Suppressor macrophage treated with lipopolysaccharide for 1 hour (primary cell): ENCODE data around the gene SYNGR1.

Experiments
- DNase-seq, 3 donors: peaks; one replicate each; pipeline ENCODE4 v3.0.0-alpha.2; 2020 to 2022

SYNGR1 gene, protein sequence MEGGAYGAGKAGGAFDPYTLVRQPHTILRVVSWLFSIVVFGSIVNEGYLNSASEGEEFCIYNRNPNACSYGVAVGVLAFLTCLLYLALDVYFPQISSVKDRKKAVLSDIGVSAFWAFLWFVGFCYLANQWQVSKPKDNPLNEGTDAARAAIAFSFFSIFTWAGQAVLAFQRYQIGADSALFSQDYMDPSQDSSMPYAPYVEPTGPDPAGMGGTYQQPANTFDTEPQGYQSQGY

DNA sequence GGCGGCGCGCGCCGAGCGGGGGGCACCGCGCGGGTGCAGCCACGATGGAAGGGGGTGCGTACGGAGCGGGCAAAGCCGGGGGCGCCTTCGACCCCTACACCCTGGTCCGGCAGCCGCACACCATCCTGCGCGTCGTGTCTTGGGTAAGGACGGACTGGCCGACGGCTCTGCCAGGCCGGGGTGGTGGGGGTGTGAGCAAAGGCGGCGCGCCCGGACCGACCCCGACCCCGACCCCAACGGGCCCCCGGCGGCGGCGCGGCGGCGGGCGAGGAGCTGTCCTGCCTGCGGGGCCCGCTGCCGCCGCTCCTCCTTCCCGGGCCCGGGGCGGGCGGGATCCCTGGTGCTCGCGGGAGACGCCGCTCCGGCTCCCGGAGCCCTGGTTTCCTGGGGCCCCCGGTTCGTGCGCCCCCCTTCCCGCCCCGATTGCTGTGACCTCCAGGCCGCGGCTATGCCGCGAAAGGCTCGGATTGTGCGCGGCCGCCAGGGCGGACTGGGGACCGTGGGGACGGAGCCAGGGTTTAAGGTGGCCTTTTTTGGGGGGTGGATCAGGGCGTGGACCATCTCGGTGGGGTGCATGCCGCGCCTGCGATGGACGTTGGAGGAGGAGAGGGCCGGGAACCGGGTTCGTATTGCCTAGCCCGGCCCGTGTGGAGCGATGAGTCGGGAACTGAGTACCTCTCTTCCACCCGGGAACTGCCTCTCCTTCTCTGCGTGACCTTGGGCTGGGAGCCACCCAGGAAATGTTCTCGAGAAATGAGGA lies at the start of gene SYNGR1:
SYNGR1 (plus strand) TSS at position 25 of the 760 bp plus-strand sequence; CDS start at position 45, 20 bp downstream.
- peak in 2 of 3 donors; percentile 21 to 55 for DNase-seq

DNA sequence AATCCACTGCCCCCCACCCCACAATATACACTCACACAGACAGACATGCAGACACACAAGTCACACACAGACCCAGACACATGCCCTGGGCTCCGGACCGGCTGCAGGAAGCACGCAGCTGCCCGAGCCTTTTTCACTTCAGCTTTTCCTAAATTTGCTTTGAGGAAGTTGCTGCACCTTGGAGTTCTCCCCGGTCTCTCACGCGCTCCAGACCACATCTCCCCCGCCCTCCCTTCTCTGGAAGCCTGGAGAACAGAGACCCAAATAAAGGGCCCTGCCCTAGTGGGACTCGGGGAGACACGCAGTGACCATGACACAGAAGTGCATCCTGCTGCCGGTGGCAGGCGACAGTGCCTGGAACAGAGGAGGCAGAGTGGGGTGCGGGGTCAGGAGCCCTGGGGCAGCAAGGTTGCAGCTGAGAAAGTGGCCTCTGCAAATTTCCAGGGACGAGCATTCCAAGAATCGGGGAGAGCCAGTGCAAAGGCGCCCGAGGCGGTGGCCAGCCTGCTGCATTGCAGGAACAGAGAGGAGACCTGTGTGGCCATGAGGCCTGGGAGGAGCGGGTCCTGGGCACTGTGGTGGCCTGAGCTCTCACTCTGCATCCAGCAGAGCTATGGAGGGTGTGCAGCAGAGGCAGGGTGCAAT lies 49.5 kb upstream of the SYNGR1 start:
- DNase-seq: peak; percentile 72 to 83 (median 82)

DNA sequence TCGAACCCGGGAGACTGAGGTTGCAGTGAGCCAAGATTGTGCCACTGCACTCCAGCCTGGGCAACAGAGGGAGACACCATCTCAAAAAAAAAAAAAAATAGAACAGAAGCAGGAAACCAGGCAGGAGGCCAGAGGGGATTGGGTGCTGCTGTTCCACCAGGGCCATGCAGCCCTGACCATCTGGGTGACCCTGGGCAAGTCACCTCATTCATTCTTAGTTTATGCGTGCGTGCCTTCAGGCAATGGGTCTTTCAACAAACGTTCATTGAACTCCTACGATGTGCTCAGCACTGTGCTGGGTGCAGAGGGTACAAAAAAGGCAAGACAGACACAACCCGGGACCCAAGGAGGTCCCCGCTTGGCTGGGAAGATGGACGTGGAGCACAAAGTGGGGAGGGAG lies 48.7 kb upstream of the SYNGR1 start:
- no peak for DNase-seq

DNA sequence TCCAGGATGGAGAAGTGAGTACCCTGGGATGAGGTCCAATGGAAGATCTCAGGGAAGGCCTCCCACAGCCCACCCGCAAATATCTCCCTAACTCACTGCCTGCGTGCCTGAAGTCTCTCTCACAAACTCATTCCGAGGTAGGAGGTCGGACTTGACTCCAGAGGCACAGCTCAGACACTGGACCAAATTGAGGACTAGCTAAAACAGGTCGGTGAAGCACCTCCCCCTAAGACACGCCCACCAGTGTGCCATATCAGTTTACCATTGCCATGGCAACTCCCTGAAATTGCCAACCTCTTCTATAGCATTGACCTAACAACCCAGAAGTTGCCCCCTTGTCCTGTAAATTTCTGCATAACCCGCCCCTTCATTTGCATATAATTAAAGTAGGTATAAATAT lies 47.9 kb upstream of the SYNGR1 start:
- DNase-seq: no peak

DNA sequence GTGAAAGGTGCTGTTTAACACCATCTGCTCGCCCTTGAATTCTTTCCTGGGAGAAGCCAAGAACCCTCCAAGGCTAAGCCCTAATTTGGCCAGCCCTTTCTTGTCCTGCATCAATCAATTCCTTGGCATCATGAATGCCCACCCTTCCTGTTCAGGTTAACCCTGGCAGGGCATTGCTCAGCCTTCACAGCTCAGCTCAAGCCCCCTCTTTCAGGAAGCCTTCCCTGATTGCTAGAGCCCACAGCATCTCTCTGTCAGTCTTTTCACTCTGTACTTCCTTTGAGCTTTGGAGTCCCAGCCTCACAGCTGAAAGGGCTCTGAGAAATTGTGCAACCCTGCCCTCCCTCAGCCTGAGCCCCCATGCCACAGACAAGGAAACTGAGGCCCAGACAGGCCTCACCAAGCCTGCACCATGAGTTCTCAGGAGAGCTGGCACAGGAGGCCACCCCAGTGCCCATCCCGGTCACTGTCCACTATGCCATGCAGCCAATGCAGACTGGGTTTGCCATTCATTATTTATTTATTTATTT lies 47.3 kb upstream of the SYNGR1 start:
- DNase-seq: no peak

DNA sequence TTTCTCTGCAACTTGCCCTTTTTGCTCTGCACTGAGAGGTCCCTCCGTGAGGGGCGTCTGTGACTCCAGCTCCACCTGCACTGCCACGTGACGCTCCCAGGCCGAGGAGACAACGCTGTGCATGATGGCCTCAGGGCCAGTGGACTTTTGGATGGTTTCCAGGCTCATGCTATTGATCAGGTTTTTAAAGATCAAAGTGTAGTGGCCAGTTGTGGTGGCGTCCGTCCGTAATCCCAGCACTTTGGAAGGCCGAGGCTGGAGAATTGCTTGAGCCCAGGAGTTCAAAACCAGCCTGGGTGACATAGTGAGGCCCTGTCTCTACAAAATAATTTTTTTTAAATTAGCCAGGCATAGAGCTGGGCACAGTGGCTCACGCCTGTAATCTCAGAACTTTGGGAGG lies 46.4 kb upstream of the SYNGR1 start:
- DNase-seq: no peak

DNA sequence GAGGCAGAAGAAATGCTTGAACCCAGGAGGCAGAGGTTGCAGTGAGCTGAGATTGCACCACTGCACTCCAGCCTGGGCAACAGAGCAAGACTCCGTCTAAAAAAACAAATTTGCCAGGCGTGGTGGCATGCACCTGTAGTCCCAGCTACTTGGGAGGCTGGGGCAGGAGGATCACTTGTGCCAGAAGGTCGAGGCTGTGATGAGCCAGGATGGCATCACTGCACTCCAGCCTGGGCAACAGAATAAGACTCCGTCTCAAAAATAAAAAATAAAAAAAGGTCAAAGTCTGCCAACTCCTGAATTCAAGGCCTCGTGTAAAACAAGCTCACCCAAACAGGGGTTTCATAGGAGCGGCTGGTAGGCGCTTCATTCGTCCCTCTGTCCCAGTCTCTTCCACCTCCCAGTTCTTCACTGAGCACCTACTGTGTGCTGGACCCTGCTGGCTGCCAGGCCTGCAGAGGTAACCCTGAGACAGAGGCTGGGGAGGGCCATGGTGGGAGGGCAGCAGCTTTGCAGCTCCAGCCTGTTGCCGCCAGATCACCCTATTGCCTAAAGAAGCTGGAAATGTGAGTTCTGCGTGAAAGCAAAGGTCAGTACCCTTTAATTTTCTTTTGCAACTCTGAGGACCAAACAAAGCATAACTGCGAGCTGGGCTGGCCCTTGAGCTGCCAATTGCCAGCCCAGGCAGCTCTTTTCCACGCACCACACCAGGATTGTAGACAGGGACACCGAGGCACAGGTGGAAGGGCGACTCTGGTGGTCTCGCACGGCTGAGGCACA lies 45.7 kb upstream of the SYNGR1 start:
- DNase-seq: no peak

DNA sequence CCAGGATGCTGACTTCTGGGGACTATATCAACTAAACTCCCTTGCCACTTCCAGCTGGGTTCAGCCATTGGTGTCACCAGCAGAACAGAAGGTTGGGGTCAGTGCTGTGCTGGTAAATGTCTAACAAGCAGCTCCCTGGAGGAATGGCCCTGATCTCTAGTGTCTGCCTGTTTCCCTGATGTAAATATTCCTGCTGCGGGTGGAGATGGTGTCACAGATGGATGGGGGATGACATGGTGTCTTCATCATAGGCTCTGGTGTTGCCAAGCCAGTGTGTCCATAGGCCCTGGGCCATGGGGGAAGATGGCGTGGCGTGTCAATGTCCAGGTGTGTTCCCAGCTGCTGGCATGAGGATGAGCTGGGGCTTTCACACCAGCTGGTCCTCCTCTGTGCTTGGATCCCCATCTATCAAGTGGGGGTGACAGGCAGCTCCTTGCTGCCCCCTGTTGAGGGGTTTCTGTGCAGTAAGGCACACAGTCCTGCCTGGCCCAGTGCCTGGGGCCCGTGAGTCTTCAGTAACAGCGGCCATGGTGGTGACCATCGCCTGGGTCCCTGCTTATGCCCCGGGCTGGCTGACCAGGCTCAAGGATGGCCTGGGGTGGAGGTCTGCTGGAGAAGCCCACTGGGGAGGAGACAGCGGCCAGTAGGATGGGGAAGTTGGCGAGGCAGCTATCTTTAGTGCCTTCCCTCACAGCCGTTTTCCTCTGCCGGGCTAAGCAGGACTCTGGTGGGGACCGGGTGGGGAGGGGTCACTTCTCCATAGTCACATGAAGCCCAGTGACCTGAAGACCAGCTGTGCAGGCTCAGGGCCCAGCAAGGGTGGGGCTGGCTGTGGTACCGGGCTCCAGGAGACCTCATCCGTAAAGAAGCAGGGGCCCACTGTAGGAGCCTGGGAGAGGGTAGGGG lies 43.1 kb upstream of the SYNGR1 start:
- DNase-seq: peak; percentile 53 to 77 (median 58)

DNA sequence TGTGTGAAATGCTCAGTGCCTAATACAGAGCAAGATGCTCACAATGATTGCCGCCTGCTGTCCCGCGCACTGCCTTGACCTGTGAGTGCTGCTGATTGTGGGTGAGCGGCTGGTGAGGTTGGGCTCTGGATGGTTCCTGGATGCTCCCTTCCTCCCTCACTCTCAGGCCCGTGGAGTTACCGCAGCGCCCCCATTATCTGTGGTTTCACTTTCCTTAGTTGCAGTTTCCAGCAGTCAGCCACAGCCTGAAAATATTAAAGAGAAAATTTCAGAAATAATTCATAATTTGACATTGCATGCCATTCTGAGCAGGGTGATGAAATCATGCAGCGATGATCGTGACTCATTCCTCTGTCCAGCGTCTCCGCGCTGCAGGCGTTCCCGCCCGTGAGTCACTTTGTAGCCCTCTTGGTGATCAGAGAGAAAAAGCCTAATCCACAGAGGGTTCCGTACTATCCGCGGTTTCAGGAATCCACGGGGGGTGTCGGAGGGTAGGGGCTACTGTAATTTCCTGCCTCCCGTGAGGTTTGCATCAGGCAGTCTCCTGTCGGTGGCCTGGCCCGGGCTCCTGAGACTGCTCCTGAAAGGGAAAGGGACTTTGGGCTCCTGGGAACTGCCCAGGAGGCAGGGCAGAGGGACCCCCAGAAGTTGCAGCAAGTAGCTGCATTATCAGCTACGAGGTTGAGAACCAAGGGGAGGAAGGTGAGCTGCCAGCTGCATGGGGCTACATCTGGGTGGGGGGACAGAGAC lies 41.0 kb upstream of the SYNGR1 start:
- DNase-seq: peak; percentile 93 to 98 (median 97)

DNA sequence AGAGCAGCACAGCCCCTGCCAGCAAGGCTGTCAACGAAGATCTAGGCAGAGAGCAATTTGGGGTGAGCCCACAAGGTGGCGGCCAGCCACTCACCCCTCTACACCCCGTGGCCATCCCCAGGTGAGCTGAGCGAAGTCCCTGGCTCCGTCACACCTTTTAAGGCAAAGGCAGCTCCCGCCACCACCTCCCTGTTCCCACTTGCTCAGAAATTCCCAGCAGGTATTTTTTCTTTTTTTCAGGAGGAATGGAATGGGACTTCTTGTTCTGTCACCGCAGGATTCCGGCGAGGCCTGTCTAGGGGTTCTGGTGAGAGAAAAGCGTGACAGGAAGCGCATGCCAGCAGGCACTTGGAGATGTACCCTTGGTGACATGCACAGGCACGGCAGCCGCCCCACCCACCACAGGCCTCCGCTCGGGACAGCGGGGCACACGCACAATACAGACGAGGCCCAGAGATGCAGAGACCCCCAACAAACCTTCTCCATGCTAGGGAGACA lies 40.4 kb upstream of the SYNGR1 start:
- peak in 1 of 3 donors; percentile 18 for DNase-seq

DNA sequence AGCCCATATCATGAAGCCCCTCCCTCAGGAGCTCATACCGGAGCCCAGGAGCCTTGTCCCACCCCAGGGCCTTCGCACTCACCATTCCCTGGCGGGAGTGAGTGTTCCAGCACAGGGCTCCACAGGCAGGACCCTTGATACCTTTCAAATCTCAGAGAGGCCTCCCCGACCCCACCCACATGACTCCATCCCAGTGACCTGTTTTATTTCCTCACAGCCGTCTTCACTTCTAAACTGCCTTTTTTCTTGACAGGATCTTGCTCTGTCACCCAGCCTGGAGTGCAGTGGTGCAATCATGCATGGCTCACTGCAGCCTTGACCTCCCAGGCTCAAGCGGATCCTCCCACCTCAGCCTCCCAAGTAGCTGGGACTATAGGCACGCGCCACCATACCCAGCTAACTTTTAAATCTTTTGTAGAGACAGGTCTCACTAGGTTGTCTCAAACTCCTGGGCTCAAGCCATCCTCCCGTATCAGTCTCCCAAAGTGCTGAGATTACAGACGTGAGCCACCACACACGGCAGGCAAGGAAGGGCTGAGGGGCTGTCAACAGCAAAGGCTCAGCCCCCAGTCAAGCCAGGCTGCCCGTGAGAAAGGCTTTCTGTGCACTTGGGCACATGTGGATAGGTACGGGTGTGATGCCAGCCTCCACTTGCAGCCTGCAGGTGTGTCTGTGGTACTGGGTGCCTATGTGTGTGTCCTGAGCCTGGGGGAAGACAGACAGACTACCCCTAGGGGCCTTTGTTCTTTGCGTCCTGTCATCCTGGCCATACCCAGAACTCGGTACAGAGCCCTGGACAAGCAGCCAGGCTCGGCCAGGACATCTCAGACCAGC lies 39.7 kb upstream of the SYNGR1 start:
- DNase-seq: peak; percentile 56 to 69 (median 67)

DNA sequence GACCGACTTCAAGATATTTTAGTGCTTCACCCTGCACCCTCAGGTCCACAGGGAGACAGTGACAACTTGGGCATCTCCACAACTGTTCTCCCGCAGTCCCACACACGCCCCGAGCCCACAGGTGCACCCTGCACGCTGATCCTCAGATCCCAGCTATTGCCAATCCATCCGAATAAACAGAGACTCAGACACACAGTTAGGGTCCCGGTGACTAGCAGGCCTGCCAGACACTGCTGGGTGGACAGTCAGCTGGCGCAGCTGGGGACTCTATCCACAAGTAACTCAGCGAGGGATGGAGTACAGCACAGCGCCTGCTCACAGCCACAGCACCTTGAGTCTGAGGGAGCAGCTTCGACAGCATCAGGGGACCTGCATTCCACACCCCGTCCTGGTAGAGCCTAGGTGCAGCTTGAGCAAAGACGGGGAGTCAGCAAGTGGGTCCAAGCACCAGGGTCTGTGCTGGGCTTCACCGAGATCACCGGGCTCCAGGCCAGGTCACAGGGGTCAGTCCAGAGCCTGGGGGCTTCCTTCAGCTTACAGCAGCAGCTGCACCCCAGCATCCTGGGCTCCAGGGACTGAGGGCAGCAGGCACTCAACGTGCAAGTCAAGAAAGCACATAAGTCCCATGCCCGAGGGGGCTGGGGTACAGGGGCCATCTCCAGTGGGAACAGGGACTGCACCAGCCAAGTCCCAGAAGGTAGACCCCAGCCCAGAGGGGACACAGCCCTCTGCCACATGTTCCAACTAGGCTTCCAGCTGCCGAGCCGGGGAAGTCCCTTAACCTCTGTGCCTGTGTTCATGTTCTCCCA lies 38.0 kb upstream of the SYNGR1 start:
- DNase-seq: no peak

DNA sequence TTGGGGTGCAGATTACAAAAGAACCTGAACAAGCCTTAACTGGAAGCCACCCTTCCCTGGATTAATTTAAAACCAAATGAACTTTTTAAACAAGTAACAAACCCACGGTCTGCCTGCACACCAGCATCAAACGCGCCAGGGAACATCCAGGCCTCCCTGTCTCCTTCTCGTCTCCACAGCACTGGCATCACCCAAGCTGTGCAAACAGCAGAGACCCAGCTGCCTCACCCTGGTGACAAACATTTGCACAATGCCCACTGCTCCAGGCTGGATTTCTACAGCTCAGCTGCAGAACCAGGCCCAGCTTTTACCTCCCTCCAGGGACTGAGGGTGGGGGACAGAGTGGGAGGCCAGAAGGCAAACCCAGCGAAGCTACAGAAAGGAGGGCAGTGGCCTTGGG lies 37.4 kb upstream of the SYNGR1 start:
- no peak for DNase-seq

DNA sequence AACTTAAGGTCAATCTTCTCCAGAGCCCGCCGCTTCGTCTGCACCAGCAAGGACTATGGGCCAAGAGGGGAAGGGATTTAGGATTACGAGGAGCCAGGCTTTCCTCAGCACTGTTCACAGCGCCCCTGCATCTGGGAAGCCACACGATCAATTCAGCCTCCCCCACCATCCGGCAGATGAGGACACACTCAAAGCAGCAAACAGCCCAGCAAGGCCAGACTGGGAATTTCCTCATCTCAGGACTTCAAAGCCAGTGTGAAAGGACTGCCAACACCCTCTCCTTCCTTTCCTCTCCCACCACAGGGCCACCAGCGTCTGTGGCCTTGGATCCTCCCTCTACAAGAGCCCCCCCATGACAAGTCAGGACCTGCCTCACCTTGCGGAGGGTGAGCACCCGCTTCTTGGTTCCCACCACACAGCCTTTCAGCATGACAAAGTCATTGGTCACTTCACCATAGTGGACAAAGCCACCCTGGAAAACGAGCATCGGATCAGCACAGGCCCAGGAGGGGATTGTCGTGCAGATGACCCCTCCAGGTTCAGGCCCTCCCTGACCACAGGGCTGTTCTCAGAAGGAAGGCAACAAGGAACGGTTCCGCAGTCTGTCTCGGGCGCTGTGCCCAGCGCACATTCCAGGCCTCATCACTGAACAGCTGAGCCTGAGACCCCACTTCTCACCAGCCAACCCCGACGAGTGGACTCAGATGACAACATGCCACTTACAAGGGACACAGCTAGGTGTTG lies 36.4 kb upstream of the SYNGR1 start:
- no peak for DNase-seq

DNA sequence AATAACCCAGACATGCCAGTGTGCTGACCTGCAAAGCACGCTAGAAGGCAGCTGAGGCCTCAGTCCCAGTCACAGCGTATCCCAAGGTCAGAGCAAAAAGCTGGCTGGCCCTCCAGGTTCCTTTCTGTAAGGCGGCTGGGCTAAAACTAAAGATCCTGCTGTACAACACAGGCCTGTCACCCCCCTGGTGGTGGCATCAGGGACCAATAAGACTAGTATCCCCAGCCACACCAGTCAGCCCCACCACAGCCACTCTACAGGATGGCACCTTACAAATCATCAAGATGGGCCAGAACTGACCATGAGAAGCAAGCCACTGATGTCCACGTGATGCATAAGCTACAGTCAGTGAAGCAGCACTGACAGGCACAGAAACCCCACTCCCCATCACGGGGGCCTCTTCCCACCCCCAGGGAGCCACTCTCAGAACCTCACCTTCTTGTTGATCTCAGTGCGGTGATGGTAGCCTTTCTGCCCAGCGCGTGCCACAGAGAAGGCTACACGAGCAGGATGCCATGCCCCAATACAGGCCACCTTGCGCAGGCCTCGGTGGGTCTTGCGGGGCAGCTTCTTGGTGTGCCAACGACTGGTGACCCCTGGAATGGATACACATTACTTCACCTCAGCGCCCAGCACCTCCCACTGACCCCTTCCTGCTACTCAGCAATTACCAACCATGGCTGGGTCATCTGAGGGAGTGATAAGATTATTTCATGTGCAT lies 35.4 kb upstream of the SYNGR1 start:
- no peak for DNase-seq

DNA sequence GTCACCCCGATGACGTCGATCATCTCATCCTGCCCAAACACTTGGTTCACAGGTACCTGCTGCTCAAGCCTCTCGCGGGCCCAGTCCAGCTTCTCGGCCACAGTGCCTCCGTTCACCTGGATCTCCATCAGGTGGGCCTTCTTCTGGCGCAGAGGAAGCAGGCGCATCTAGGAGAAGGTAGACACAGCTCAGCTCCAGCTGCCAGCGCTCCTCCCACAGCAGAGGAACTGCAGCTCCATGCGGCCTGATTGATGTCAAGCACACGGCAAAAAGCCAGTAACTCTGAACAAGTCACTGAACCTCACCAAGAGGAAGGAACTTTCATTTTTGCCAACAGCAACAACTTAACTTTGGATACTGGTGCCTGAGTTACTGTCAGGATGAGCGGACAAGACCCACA lies 34.4 kb upstream of the SYNGR1 start:
- no peak for DNase-seq

DNA sequence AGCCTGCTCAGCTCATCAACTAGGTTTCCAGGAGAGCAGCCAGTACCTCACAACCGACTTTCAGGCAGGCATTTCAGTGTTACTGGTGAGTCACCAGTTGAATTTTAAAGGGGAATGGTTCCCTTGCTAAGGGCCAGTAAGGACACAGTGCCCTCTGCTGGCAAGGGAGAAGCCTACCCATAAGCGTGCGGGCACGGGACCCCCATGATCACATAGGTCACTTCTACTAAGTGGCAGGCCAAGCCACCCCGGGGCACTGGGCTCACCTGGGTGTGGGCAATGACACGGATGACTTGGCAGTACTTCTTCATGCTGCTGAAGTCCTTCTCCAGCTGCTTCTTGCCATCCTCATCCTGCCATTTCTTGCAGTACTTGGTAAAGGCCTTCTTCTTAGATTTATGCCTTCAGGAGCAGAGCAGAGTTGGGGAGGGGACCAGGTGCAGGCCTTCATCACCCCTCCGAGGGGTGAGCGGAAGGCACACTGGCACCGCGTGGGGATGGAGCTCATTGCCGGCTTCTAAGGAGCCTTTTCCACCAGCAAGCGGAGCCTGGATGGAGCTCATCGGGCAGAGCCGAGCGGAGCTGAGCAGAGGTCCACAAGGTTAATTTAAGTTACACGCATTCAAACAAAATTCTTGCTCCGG lies 33.2 kb upstream of the SYNGR1 start:
- DNase-seq: peak; percentile 93 to 95 (median 94)
